CD14-positive monocyte (primary cell): Measurements from ENCODE around the gene ULK4. TPM values are rescaled to one million over a fixed set of nuclear protein-coding genes. Genes with fewer than 3 reads are reported as not detected.

Experiments used
- DNase-seq, 3 donors: peaks; one replicate each; pipeline ENCODE4 v3.0.0-alpha.2; 2011 to 2022
- H2AFZ ChIP-seq: 2 replicates; pipeline ENCODE4 v1.6.0; 2012; ENCODE audit warnings: mild to moderate bottlenecking, low read depth, low read length, inconsistent platforms; ENCODE audit not compliant: insufficient read depth, poor library complexity, severe bottlenecking
- H3K27ac ChIP-seq, 2 donors: 1 replicate in 1 of 2; 2 replicates in 1 of 2; pipeline ENCODE4 v1.5.1; 2012 to 2013; ENCODE audit warnings: low read length in 2 of 2, control low read depth in 1 of 2, inconsistent platforms in 1 of 2, low read depth in 1 of 2, mild to moderate bottlenecking in 1 of 2
- H3K27me3 ChIP-seq, 2 donors: one replicate each; pipeline versions ENCODE4 v1.6.0 to v1.6.1; 2011 to 2013; ENCODE audit warnings: low read length in 2 of 2; ENCODE audit not compliant: control insufficient read depth in 2 of 2, insufficient read depth in 2 of 2
- H3K36me3 ChIP-seq, 2 donors: replicated peaks in 1 of 2; 1 replicate in 1 of 2; 2 replicates in 1 of 2; pipeline versions ENCODE4 v1.5.1 to v1.6.1; 2012 to 2013; ENCODE audit warnings: low read length in 2 of 2, control low read depth in 1 of 2, inconsistent platforms in 1 of 2, mild to moderate bottlenecking in 1 of 2; ENCODE audit not compliant: insufficient read depth in 2 of 2, control insufficient read depth in 1 of 2
- H3K4me1 ChIP-seq, 2 donors: 1 replicate in 1 of 2; 2 replicates in 1 of 2; pipeline versions ENCODE4 v1.5.1 to v1.6.1; 2012 to 2013; ENCODE audit warnings: low read length in 2 of 2, control low read depth in 1 of 2, inconsistent platforms in 1 of 2, mild to moderate bottlenecking in 1 of 2, moderate library complexity in 1 of 2; ENCODE audit not compliant: insufficient read depth in 2 of 2, control insufficient read depth in 1 of 2
- H3K4me2 ChIP-seq: replicated peaks from 2 replicates; pipeline ENCODE3; 2012; ENCODE audit warnings: low read length, moderate library complexity, mild to moderate bottlenecking; ENCODE audit not compliant: poor library complexity, severe bottlenecking; ENCODE audit errors: extremely low read depth
- H3K4me3 ChIP-seq, 3 experiments: fragments of 200-600 bp in 1 of 3; sonication (generic) in 1 of 3; replicated peaks in 1 of 3; 1 replicate in 2 of 3; 2 replicates in 1 of 3; pipeline ENCODE4 v1.5.1; 2011 to 2013; ENCODE audit warnings: low read length in 3 of 3, mild to moderate bottlenecking in 3 of 3, control low read depth in 2 of 3, low read depth in 2 of 3, inconsistent platforms in 1 of 3, moderate library complexity in 1 of 3
- H3K79me2 ChIP-seq: 2 replicates; pipeline ENCODE4 v1.6.0; 2012; ENCODE audit warnings: mild to moderate bottlenecking, control low read depth, inconsistent platforms, low read length, moderate library complexity; ENCODE audit not compliant: insufficient read depth
- H3K9ac ChIP-seq: 2 replicates; pipeline ENCODE4 v1.6.0; 2017; ENCODE audit warnings: low read length, mild to moderate bottlenecking; ENCODE audit not compliant: insufficient read depth, poor library complexity, severe bottlenecking
- H3K9me3 ChIP-seq, 2 donors: replicated peaks in 1 of 2; 1 replicate in 1 of 2; 2 replicates in 1 of 2; pipeline versions ENCODE4 v1.5.1 to v1.6.1; 2012 to 2013; ENCODE audit warnings: low read length in 2 of 2, control low read depth in 1 of 2; ENCODE audit not compliant: control insufficient read depth in 1 of 2, insufficient read depth in 1 of 2
- H4K20me1 ChIP-seq: 2 replicates; pipeline ENCODE4 v1.6.0; 2012; ENCODE audit warnings: mild to moderate bottlenecking, low read length, control low read depth, moderate library complexity; ENCODE audit not compliant: insufficient read depth
- H3K27ac Mint-ChIP-seq, 7 donors: one replicate each; pipeline ENCODE4 v1.8.0; 2020; ENCODE audit warnings: mild to moderate bottlenecking in 7 of 7, mixed read lengths in 7 of 7, moderate library complexity in 6 of 7, inconsistent platforms in 2 of 7
- H3K27me3 Mint-ChIP-seq, 3 donors: one replicate each; pipeline ENCODE4 v1.8.0; 2021 to 2022; ENCODE audit warnings: low read depth in 3 of 3, mild to moderate bottlenecking in 3 of 3, mixed read lengths in 3 of 3, moderate library complexity in 3 of 3, inconsistent platforms in 1 of 3
- H3K36me3 Mint-ChIP-seq, 2 donors: one replicate each; pipeline ENCODE4 v1.8.0; 2020; ENCODE audit warnings: mixed read lengths in 2 of 2, inconsistent platforms in 1 of 2, mild to moderate bottlenecking in 1 of 2
- H3K4me1 Mint-ChIP-seq: one replicate; pipeline ENCODE4 v1.8.0; 2020; ENCODE audit warnings: mild to moderate bottlenecking, mixed read lengths
- H3K4me3 Mint-ChIP-seq, 2 donors: one replicate each; pipeline ENCODE4 v1.8.0; 2020; ENCODE audit warnings: mild to moderate bottlenecking in 2 of 2, mixed read lengths in 2 of 2, moderate library complexity in 1 of 2
- H3K9me3 Mint-ChIP-seq, 7 donors: one replicate each; pipeline ENCODE4 v1.8.0; 2020 to 2022; ENCODE audit warnings: mixed read lengths in 7 of 7, mild to moderate bottlenecking in 6 of 7, moderate library complexity in 6 of 7, inconsistent platforms in 2 of 7
- CTCF ChIP-seq: fragments of 200-600 bp; IDR thresholded peaks from one replicate; pipeline ENCODE4 v1.8.0; 2022; ENCODE audit warnings: antibody characterized with exemption, mild to moderate bottlenecking
- WGBS: methylation state at CpG from one replicate; pipeline ENCODE4 v1.1.5; 2013; ENCODE audit warnings: missing lambda C conversion rate; ENCODE audit not compliant: insufficient coverage; 5-methylcytosine and 5-hydroxymethylcytosine counted together
- intact Hi-C, 2 donors: fragments of 100-400 bp; cut with micrococcal nuclease; formaldehyde crosslinking; loops; one replicate each; pipeline versions ENCODE4 v1.15.0 to v1.15.1; 2023
- polyA plus RNA-seq, 3 donors: library from polyadenylated mRNA; depleted of rRNA in 1 of 3; unstranded in 2 of 3; stranded (reverse) in 1 of 3; fragments of 300-500 nt in 2 of 3; fragments of >200 nt in 1 of 3; fragmentation: Illumina TruSeq in 2 of 3; gene quantifications; 1 replicate in 2 of 3; 2 replicates in 1 of 3; pipeline ENCODE4 v1.2.3, GENCODE V29; 2012 to 2021

Gene ULK4
- polyA plus RNA-seq, 3 donors: 6.7 to 14.0 (median 11.8) TPM

GRCh38 chr3:41205591-41205990 lies 756.3 kb downstream of the ULK4 start:
- DNase-seq: no peak
- peak overlapping the region; percentile 4 for H3K4me2 ChIP-seq
- 97% methylated on average over 7 of the region's 9 CpGs for WGBS
- Mint-ChIP-seq H3K4me1 (peaks cover 77% of the 10 kb centered on the region), H3K27me3 (no peaks in the 10 kb centered on the region), H3K27ac (peak overlapping the region in 1 of 7 donors; percentile 26), H3K36me3 (peaks cover 11 to 37% of the 10 kb centered on the region in 2 donors), H3K4me3 (peak overlapping the region in 1 of 2 donors; percentile 43), H3K9me3 (peaks cover 0 to 4% (median 0%) of the 10 kb centered on the region in 7 donors)
- H3K9ac ChIP-seq: no peak overlapping the region
- H2AFZ ChIP-seq: no peak overlapping the region
- peaks cover 100% of the 10 kb centered on the region for H4K20me1 ChIP-seq
- no peaks in the 10 kb centered on the region for H3K27me3 ChIP-seq
- intact Hi-C loops: loop anchor here in 1 of 2 donors (10.0 kb wide), 1 partner anchor 231 kb away; no protein-coding TSS in a partner anchor
- H3K79me2 ChIP-seq: peaks cover 100% of the 10 kb centered on the region
- H3K4me1 ChIP-seq: peaks cover 20 to 57% of the 10 kb centered on the region in 2 donors
- peak overlapping the region in 1 of 2 donors; percentile 1 for H3K27ac ChIP-seq
- no peaks in the 10 kb centered on the region for H3K9me3 ChIP-seq
- no peak overlapping the region for H3K4me3 ChIP-seq
- TF ChIP-seq CTCF: no peak
- H3K36me3 ChIP-seq: no peaks in the 10 kb centered on the region

- intact Hi-C loops: loop anchor here in 1 of 2 donors (10.0 kb wide), 1 partner anchor 230 kb away; no protein-coding TSS in a partner anchor
- Mint-ChIP-seq H3K27me3 (no peaks in the 10 kb centered on the region), H3K4me3 (peak overlapping the region in 1 of 2 donors; percentile 98), H3K27ac (no peak overlapping the region), H3K9me3 (peaks cover 0 to 4% (median 0%) of the 10 kb centered on the region in 7 donors), H3K36me3 (peaks cover 11 to 37% of the 10 kb centered on the region in 2 donors), H3K4me1 (peaks cover 77% of the 10 kb centered on the region)
- Histone ChIP-seq H3K27ac (no peak overlapping the region), H2AFZ (no peak overlapping the region), H3K4me1 (peaks cover 20 to 57% of the 10 kb centered on the region in 2 donors), H3K9me3 (no peaks in the 10 kb centered on the region), H3K4me2 (peak overlapping the region; percentile 91), H3K4me3 (peak overlapping the region in 1 of 3 experiments; percentile 89), H3K79me2 (peaks cover 100% of the 10 kb centered on the region), H3K36me3 (no peaks in the 10 kb centered on the region), H3K27me3 (no peaks in the 10 kb centered on the region), H4K20me1 (peaks cover 94% of the 10 kb centered on the region), H3K9ac (no peak overlapping the region)
- DNase-seq: no peak
- TF ChIP-seq CTCF: no peak
- WGBS: no CpG with 5 or more reads among the region's 1 CpG
Measured at GRCh38 chr3:41204369-41204768, 757.5 kb downstream of the ULK4 start.
